NCI-H460 (cell line): ENCODE measurements around the gene GNPTG. TPM values are rescaled to one million over a fixed set of nuclear protein-coding genes. Genes with fewer than 3 reads are reported as not detected.

Experiments used
- DNase-seq: peaks from one replicate; pipeline ENCODE4 v3.0.0-alpha.2; 2016; ENCODE audit warnings: low read depth; ENCODE audit errors: extremely low read depth
- total RNA-seq: library from RNA; depleted of rRNA; stranded (reverse); fragments of >200 nt; shearing (Covaris generic); gene quantifications from 2 replicates; pipeline ENCODE4 v1.2.3, GENCODE V29; 2014

Gene GNPTG
- total RNA-seq, 1 experiment from 2014 or later = 32.2 TPM

- no peak for DNase-seq
Measured at GRCh38 chr16:1366060-1366711, 14.5 kb downstream of the GNPTG start.

- DNase-seq = no peak
Measured at GRCh38 chr16:1366712-1367299, 15.1 kb downstream of the GNPTG start.

- no peak for DNase-seq
Measured at GRCh38 chr16:1367486-1368174, 15.9 kb downstream of the GNPTG start.

GRCh38 chr16:1371054-1371978, 19.6 kb downstream of the GNPTG start:
- DNase-seq = no peak

GRCh38 chr16:1372292-1372950, 20.7 kb downstream of the GNPTG start:
- DNase-seq = no peak

GRCh38 chr16:1374418-1375297, 22.9 kb downstream of the GNPTG start:
- no peak for DNase-seq

- DNase-seq = no peak
Measured at GRCh38 chr16:1375298-1375640, 23.5 kb downstream of the GNPTG start.

GRCh38 chr16:1375741-1376410, 24.1 kb downstream of the GNPTG start:
- DNase-seq = no peak

GRCh38 chr16:1377406-1378010, 25.8 kb downstream of the GNPTG start:
- DNase-seq = no peak

GRCh38 chr16:1378087-1378803, 26.5 kb downstream of the GNPTG start:
- no peak for DNase-seq

- DNase-seq = peak; percentile 80
Measured at GRCh38 chr16:1378804-1379303, 27.1 kb downstream of the GNPTG start.

- peak; percentile 56 for DNase-seq
Measured at GRCh38 chr16:1379304-1380076, 27.8 kb downstream of the GNPTG start.

- no peak for DNase-seq
Measured at GRCh38 chr16:1380195-1380594, 28.5 kb downstream of the GNPTG start.

GRCh38 chr16:1381612-1382406, 30.1 kb downstream of the GNPTG start:
- no peak for DNase-seq

- no peak for DNase-seq
Measured at GRCh38 chr16:1383556-1383955, 31.8 kb downstream of the GNPTG start.

- no peak for DNase-seq
Measured at GRCh38 chr16:1385232-1385631, 33.5 kb downstream of the GNPTG start.
